ENCODE measurements around the gene TTC14.
A peak's percentile ranks its signal among the peaks of the same experiment; 100 is the strongest.
"Not testable (repeated sequence)": the region's sequence is repeated elsewhere in the genome, so short reads cannot be mapped to it uniquely, and the experiment has no call there.

TTC14 gene

DNA sequence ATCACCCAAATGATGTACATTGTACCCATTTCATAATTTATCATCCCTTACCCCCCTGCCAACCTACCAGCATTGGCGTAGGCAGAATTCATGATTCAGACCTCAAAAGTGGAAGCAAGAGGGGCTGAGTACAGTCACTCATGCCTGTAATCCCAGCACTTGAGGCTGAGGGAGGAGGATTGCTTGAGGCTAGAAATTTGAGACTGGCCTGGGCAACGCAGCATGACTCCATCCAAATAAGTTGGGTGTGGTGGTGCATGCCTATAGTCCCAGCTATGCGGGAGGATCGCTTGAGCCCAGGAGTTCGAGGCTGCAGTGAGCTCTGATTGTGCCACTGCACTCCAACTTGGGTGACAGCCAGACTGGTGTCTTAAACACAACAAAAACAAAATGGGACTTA is 10.4 kb downstream of the TTC14 start:
- TF ChIP-seq CTCF (conservative IDR thresholded peaks at IDR 0.05; ENCODE audit: low read depth, low read length): no peak
- DNase-seq (ENCODE audit: low read depth): no peak
- H3K4me3 ChIP-seq (ENCODE audit: low read depth, low read length): no peak overlapping the region

DNA sequence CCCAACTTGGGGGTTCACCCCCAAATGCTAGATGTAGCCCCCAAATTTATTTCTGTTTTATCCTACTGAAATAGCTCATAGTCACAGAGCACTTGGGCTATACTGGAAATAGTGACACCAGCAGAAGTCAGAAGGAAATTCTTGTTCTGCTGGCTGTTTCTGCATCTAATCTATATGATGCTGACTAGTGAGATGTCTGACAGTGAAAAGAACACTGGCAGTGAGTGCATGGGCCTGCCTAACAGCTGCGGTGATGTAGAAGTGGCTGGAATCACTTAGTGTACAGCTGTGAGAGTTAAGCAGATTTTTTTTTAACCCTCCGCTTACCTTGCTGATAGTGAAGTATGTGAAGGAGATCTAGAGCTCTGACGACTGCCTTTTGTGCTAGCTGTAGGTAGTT is 14.0 kb downstream of the TTC14 start:
- H3K4me3 ChIP-seq (ENCODE audit: low read depth, low read length): no peak overlapping the region
- TF ChIP-seq CTCF (conservative IDR thresholded peaks at IDR 0.05; ENCODE audit: low read depth, low read length): no peak
- DNase-seq (ENCODE audit: low read depth): no peak

GRCh38 chr3:180617049-180617448 is 15.1 kb downstream of the TTC14 start:
- DNase-seq (ENCODE audit: low read depth): peak; percentile 14
- no peak for TF ChIP-seq CTCF (conservative IDR thresholded peaks at IDR 0.05; ENCODE audit: low read depth, low read length)
- no peak overlapping the region for H3K4me3 ChIP-seq (ENCODE audit: low read depth, low read length)

DNA sequence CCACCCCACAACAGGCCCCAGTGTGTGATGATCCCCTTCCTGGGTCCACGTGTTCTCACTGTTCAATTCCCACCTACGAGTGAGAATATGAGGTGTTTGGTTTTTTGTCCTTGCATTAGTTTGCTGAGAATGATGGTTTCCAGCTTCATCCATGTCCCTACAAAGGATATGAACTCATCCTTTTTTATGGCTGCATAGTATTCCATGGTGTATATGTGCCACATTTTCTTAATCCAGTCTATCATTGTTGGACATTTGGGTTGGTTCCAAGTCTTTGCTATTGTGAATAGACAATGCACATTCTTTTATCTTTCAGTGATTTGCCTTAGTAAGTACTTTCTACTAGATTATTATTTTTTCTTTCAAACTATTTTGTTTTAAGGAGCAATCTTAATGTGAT is 16.6 kb downstream of the TTC14 start:
- H3K4me3 ChIP-seq (ENCODE audit: low read depth, low read length); DNase-seq (ENCODE audit: low read depth): not testable (repeated sequence)

- H3K4me3 ChIP-seq (ENCODE audit: low read depth, low read length): no peak overlapping the region
- DNase-seq (ENCODE audit: low read depth): peak; percentile 58
- TF ChIP-seq CTCF (conservative IDR thresholded peaks at IDR 0.05; ENCODE audit: low read depth, low read length): no peak
These were observed 17.8 kb downstream of the TTC14 start for GRCh38 chr3:180619723-180620122.

GRCh38 chr3:180624714-180625113 is 22.8 kb downstream of the TTC14 start:
- TF ChIP-seq CTCF (conservative IDR thresholded peaks at IDR 0.05; ENCODE audit: low read depth, low read length): no peak
- H3K4me3 ChIP-seq (ENCODE audit: low read depth, low read length): no peak overlapping the region
- no peak for DNase-seq (ENCODE audit: low read depth)

GRCh38 chr3:180626844-180627243 is 24.9 kb downstream of the TTC14 start:
- TF ChIP-seq CTCF (conservative IDR thresholded peaks at IDR 0.05; ENCODE audit: low read depth, low read length): no peak
- H3K4me3 ChIP-seq (ENCODE audit: low read depth, low read length): no peak overlapping the region
- no peak for DNase-seq (ENCODE audit: low read depth)

- no peak for TF ChIP-seq CTCF (conservative IDR thresholded peaks at IDR 0.05; ENCODE audit: low read depth, low read length)
- DNase-seq (ENCODE audit: low read depth): no peak
- H3K4me3 ChIP-seq (ENCODE audit: low read depth, low read length): no peak overlapping the region
These were observed 28.4 kb downstream of the TTC14 start for GRCh38 chr3:180630371-180630770.
